ES-I3 (cell line): ENCODE measurements around the gene LIN37.

Source experiments
- H3K36me3 ChIP-seq: 2 replicates; pipeline ENCODE4 v1.6.1; 2013; ENCODE audit warnings: mild to moderate bottlenecking, low read length, control low read depth, moderate library complexity; ENCODE audit not compliant: insufficient read depth
- H3K4me1 ChIP-seq: 2 replicates; pipeline ENCODE4 v1.6.1; 2013; ENCODE audit warnings: mild to moderate bottlenecking, control low read depth, low read length; ENCODE audit not compliant: insufficient read depth
- H3K9ac ChIP-seq: 2 replicates; pipeline ENCODE4 v1.6.1; 2013; ENCODE audit warnings: low read depth, mild to moderate bottlenecking, low read length, moderate library complexity
- H3K9me3 ChIP-seq: 2 replicates; pipeline ENCODE4 v1.6.1; 2013; ENCODE audit warnings: mild to moderate bottlenecking, low read length, moderate library complexity; ENCODE audit not compliant: control insufficient read depth, insufficient read depth

LIN37 gene

DNA sequence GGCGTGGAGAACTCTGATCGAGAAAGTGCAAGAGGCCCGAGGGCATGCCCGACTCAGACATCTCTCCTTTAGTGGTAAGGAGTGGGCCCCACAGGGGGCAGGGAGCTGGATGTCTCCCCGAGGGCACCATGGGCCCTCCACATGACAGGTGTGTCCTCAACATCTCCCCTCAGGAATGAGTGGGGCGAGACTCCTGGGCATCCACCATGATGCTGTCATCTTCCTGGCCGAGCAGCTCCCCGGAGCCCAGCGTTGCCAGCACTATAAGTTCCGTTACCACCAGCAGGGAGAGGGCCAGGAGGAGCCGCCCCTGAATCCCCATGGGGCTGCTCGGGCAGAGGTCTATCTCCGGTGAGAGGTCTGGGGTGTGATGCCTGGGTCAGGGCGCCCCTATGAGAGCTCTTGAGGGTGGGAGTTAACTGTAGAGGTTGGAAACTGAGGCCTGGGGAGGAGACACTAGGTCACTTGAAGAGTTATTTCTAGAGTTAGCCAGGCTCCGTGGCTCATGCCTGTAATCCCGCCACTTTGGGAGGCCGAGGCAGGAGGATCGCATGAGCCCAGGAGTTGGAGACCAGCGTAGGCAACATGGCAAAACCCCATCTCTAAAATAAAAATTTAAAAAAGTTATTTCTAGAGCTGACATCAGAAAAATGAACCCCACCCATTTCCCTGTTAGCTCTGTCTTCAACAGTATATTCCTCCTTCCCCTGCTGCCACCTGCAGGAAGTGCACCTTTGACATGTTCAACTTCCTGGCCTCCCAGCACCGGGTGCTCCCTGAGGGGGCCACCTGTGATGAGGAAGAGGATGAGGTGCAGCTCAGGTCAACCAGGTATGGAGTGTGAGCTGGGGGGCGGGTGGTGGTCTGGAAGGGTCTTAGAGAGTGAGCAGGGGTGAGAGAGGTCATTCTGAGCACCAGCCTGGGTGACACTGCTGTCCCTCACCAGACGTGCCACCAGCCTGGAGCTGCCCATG is 11.2 kb upstream of the LIN37 start:
- Histone ChIP-seq H3K9ac (no peak overlapping the region), H3K9me3 (no peaks in the 10 kb centered on the region), H3K4me1 (no peaks in the 10 kb centered on the region), H3K36me3 (peaks cover 6% of the 10 kb centered on the region)

DNA sequence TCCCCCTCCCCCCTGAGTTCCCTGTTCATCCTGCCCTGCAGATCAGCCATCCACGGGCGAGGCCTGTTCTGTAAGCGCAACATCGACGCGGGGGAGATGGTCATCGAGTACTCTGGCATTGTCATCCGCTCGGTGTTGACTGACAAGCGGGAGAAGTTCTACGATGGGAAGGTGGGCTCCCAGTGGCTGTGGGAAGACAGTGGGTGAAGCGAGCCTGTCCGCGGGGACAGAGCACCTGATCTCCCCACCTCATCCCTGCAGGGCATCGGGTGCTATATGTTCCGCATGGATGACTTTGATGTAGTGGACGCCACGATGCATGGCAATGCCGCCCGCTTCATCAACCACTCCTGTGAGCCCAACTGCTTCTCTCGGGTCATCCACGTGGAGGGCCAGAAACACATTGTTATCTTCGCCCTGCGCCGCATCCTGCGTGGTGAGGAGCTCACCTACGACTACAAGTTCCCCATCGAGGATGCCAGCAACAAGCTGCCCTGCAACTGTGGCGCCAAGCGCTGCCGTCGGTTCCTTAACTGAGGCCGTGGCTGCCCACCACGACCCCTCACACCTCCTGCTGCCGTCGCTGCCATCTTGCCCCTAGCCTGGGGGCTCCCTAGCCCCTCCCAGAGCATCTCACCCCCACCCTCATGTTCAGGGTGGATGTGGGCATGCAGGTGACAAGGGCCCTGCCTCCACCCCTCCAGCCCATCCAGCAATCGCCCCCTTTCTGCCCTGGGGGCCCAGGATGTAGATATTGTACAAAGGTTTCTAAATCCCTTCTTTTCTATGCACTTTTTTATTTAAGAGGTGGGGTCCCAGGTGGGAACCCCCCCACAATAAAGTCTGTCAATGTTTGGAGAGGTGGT is 10.1 kb upstream of the LIN37 start:
- Histone ChIP-seq H3K9ac (no peak overlapping the region), H3K9me3 (no peaks in the 10 kb centered on the region), H3K4me1 (no peaks in the 10 kb centered on the region), H3K36me3 (peaks cover 6% of the 10 kb centered on the region)

DNA sequence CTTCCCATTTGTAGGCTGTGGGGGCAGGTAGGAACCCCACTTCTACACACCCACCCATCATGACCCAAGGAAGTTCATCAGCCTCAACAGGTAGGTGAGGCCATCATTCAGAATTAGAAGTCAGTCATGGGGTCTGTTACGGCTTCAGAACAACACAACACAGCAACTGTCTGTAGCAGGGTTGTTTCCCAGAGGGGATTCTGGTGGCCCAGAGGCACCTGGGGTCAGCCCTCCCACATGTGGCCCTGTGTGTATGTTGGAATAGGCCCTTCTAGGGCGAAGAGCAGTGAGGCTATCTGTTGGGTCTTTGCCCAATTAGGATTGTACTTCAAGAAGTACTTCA is 9.5 kb upstream of the LIN37 start:
- H3K36me3 ChIP-seq = peaks cover 3% of the 10 kb centered on the region; the same call in 1 of the 2 replicates
- no peak overlapping the region for H3K9ac ChIP-seq
- no peaks in the 10 kb centered on the region for H3K9me3 ChIP-seq
- no peaks in the 10 kb centered on the region for H3K4me1 ChIP-seq

GRCh38 chr19:35739275-35740107 is 8.9 kb upstream of the LIN37 start:
- H3K36me3 ChIP-seq = no peaks in the 10 kb centered on the region; the same call in 1 of the 2 replicates
- H3K9me3 ChIP-seq = peaks cover under 1% of the 10 kb centered on the region; the same call in 1 of the 2 replicates
- peak overlapping the region; percentile 79 for H3K9ac ChIP-seq
- H3K4me1 ChIP-seq = no peaks in the 10 kb centered on the region

DNA sequence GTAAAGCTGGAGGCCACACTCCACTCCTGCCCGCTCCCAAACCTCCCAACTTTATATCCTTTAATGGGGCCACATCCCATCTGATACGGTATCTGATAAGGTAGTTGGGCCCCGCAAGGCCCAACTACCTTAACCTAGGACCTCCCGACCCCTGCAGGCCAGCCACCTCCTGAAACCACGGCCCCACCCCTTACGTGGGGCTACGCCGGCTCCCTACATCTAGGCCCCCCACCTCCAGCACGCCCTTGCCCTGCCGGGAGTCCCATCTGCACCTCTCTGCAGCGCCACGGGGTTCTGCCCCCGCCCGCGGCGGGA is 8.3 kb upstream of the LIN37 start:
- Histone ChIP-seq H3K9me3 (peaks cover 3% of the 10 kb centered on the region; the same call in 1 of the 2 replicates), H3K4me1 (no peaks in the 10 kb centered on the region), H3K9ac (peak overlapping the region; percentile 79), H3K36me3 (no peaks in the 10 kb centered on the region)

- no peaks in the 10 kb centered on the region for H3K4me1 ChIP-seq
- H3K36me3 ChIP-seq = no peaks in the 10 kb centered on the region
- peak overlapping the region; percentile 79 for H3K9ac ChIP-seq
- H3K9me3 ChIP-seq = peaks cover 3% of the 10 kb centered on the region; the same call in 1 of the 2 replicates
Observed at GRCh38 chr19:35740423-35741202, 7.8 kb upstream of the LIN37 start.

GRCh38 chr19:35741203-35741515 is 7.2 kb upstream of the LIN37 start:
- no peaks in the 10 kb centered on the region for H3K4me1 ChIP-seq

DNA sequence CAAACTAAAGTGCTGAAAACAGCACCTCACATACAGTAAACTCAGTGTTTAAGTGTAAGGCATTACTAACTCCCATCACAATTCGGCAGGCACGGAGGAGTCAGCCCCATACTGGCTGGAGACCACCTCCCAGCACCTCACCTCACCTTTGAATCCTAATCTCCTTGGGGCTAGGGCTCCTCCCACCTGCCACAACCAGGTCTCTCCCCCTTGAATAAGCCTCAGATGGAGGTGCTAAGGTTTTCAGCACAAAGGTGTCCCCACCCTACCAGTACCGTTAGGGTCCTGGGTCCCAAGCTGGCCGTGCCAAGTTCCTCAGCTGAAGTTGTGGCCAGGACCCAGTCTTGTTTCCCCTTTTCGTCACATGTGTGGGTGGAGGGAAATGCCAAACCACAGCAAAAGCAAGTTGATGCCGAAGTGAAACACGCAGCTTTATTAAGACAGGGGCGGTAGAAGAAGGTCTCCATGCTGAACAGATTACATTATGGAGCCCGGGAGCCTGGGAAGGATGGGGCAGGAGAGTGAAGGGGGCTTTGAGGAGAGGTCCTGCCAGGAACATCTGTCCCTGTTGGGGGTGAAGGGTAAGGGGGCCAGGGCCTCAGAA is 6.2 kb upstream of the LIN37 start, which contains the start of gene IGFLR1:
Gene IGFLR1, minus strand, starts transcription at position 332 of the 604 bp plus-strand sequence. CDS start 1,272 bp downstream, outside the sequence.
- Histone ChIP-seq H3K36me3 (no peaks in the 10 kb centered on the region), H3K9ac (peak within 1 kb of the TSS; percentile 79; the same call in 1 of the 2 replicates), H3K9me3 (peaks cover 3% of the 10 kb centered on the region; the same call in 1 of the 2 replicates), H3K4me1 (no peaks in the 10 kb centered on the region)

More at GRCh38 chr19:35741203-35741515, 7.2 kb upstream of the LIN37 start:
- H3K9ac ChIP-seq = peak overlapping the region; percentile 79
- peaks cover 3% of the 10 kb centered on the region; the same call in 1 of the 2 replicates for H3K9me3 ChIP-seq
- no peaks in the 10 kb centered on the region for H3K36me3 ChIP-seq

DNA sequence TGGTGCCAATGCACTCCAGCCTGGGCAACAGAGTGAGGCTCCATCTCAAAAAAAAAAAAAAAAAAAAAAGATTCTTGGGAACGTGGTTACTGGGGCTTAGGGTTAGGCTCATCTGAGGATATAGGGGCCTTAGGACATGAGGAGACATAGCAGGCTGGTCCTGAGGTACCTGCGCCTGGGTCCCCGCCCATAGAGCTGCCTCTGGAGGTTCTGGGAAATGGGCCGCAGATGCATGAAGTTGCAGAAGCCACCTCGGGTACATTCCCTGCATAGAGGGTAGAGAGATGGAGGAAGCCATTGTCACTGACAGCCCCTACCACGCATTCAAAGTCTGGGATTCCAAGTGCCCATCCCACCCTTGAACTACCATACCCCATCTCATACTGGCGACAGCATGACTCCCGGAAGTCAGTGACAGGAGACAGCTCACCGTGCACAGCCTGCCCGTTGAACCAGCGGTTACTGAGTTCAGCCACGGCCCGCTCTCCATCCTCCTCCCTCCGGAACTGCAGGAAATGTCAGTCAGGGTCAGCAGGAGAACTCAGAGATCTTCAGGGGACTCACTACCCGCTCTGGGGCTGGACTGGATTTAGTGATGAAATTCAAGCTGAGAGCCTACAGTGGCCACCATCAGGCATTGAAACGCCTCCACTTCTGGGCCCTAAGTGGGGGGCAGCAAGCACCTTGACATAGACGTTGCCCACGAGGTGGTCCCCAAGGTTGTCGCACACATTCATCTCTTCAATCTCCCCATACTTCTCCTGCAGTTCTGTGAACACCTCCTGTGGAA is 4.5 kb upstream of the LIN37 start:
- Histone ChIP-seq H3K4me1 (no peaks in the 10 kb centered on the region), H3K9me3 (peaks cover 3% of the 10 kb centered on the region; the same call in 1 of the 2 replicates), H3K36me3 (no peaks in the 10 kb centered on the region), H3K9ac (peak overlapping the region; percentile 96)

GRCh38 chr19:35744430-35745327 is 3.7 kb upstream of the LIN37 start:
- Histone ChIP-seq H3K4me1 (0 out of 2 replicates have a peak, but pooled peaks cover 3% of the 10 kb centered on the region), H3K9me3 (peaks cover 3% of the 10 kb centered on the region; the same call in 1 of the 2 replicates), H3K36me3 (no peaks in the 10 kb centered on the region), H3K9ac (peak overlapping the region; percentile 96)

DNA sequence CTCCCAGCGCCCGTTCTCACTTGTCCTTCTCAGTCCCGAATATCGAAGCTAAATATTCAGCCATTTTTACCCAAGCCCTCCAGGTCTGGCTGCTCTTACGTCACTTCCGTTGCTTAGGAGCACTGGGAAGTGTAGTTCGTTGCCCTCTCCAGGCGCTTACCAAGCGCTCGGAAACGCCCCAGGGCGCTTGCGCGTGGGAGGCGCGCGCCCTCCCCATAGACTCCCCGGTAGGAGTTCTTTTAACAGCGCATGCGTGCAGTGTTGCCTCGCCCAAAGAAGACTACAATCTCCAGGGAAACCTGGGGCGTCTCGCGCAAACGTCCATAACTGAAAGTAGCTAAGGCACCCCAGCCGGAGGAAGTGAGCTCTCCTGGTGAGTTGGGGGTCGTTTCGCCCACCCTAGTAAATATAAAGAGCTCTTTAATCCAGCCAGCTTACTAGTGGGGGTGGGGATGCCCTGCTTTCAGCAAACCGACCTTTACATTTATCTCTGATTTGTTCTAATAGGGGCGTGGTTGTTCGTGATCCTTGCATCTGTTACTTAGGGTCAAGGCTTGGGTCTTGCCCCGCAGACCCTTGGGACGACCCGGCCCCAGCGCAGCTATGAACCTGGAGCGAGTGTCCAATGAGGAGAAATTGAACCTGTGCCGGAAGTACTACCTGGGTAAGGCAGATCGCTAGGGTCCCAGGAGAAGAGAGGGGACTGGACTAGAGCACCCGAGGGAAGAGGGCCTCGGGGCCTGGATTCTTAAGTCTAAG is 2.9 kb upstream of the LIN37 start, which contains the start of the genes PSENEN and U2AF1L4:
Gene PSENEN, plus strand, starts transcription at position 324 of the 759 bp plus-strand sequence. Its CDS starts 280 bp downstream, at position 604.
Gene U2AF1L4, minus strand, starts transcription at position 91 of the 759 bp plus-strand sequence. Its CDS starts 27 bp downstream, at position 64.
- no peaks in the 10 kb centered on the region for H3K36me3 ChIP-seq

More for the DNA sequence above, 2.9 kb upstream of the LIN37 start, which contains the start of the genes PSENEN and U2AF1L4:
- Histone ChIP-seq H3K4me1 (0 out of 2 replicates have a peak, but pooled peaks cover 3% of the 10 kb centered on the region), H3K9me3 (peaks cover 3% of the 10 kb centered on the region; the same call in 1 of the 2 replicates), H3K9ac (peak within 1 kb of the TSS; percentile 96)
